ENCODE data around the gene TTC23.
A peak's percentile ranks its signal among the peaks of the same experiment; 100 is the strongest.

TTC23 gene

DNA sequence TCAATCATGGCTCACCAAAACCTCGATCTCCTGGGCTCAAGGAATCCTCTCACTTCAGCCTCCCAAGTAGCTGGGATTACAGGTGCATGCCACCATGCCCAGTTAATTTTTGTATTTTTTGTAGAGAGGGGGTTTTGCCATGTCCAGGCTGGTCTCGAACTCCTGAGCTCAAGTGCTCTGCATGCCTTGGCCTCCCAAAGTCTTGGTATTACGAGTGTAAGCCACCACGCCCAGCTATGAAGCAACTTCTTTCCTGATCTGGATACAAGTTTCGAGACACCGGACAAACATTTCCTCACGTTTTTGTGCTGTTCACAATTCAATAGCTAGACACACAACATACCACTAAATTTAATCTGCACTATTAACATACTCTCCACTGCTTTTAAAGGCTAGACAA, 147.9 kb downstream of the TTC23 start:
- DNase-seq (ENCODE audit: low read depth): no peak

GRCh38 chr15:99100245-99101173, 148.9 kb downstream of the TTC23 start:
- peak; percentile 24 for DNase-seq (ENCODE audit: low read depth)

DNA sequence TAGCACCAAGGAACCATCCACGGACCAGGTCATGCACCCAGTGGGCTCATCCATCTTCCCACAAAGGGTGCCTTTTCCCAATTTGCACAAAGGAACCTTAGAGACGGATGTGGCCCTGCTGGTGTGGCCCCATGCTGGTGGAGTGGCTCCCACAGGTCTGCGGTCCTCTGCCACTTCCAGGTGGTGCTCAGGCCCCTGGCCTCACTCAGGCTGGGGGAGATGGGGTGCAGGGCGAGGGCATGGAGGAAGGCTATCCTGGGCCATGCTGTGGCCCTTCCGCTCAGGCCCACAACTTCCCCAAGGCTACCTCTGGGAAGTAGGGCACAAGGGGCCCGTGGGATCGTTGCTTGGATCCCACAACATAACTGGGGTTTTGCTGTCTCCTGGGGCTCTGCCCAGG, 149.7 kb downstream of the TTC23 start:
- no peak for DNase-seq (ENCODE audit: low read depth)

DNA sequence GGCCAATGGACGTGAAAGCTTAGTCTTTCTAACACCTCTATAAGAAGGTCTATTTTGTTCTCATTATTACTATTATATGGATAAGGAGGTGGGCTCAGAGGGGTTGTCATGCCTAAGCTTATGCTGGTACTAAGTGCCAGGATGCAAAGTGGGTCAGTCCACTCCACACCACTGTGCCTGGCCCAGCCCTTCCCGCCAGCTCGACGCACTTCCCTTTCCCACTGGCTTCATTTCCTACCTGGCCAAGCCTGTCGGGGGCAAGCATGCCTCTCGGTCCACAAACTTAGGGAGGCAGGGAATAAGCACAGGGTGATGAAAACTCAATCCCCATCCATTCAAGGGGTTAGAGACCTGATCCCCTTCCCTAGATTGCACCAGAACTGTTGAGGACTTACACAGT, 150.4 kb downstream of the TTC23 start:
- no peak for DNase-seq (ENCODE audit: low read depth)

DNA sequence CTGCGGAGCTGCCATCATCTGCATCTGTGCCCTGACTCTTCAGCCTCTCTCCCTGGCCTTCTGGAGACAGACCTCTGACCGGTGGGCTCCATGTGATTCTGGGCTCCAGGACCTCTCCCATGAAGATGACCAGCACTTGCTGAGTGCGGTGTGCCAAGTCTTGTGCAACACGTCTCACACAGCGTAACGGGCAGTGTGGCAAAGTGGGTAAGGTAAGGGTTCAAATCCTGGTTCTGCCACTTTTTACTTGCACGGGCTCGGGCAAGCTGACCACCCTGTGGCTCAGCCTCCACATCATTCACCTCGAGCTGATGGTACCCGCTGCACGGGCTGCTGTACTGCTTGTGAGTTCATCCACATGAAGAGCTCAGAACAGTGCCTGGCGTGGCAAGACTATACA, 151.0 kb downstream of the TTC23 start:
- no peak for DNase-seq (ENCODE audit: low read depth)

GRCh38 chr15:99097441-99098410, 151.7 kb downstream of the TTC23 start:
- DNase-seq (ENCODE audit: low read depth): no peak

GRCh38 chr15:99096894-99097426, 152.4 kb downstream of the TTC23 start:
- no peak for DNase-seq (ENCODE audit: low read depth)

DNA sequence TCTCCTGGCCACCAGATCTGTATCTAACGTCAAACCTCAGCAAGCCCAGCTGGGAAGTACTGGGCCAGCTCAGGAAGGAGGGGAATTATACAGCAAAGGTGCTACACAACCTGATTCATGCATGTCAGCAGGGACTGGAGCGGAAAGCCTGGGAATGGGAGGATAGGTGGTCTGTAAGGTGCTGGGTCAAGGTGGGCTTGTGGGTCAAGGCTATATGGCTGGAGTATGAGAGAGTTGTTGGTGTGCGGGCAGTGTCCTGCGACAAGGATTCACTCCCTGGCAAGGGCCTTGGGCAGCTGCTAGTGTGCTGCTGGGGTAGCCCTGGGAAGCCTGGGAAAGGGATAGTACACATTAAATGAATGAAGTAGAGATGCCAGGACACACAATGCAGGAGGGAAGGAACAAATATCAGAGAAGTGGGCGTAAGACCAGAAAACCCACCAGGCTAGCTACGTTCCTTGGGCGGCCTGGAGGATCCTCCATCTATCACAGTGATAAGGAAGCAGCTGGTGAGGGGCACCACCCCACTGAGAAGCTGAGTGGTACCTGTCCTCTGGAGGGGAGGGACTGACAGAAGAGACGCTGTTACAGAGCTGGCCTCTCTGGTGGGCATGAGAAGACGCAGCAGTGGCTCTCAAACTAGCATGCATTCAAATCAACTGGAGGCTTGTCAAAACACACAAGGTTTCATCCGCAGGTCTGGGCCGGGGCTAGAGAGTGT, 153.0 kb downstream of the TTC23 start:
- no peak for DNase-seq (ENCODE audit: low read depth)

GRCh38 chr15:99095626-99096025, 153.8 kb downstream of the TTC23 start:
- no peak for DNase-seq (ENCODE audit: low read depth)

- DNase-seq (ENCODE audit: low read depth): no peak
These were observed 156.7 kb downstream of the TTC23 start for GRCh38 chr15:99092554-99093172.

GRCh38 chr15:99090938-99091337, 158.4 kb downstream of the TTC23 start:
- no peak for DNase-seq (ENCODE audit: low read depth)

DNA sequence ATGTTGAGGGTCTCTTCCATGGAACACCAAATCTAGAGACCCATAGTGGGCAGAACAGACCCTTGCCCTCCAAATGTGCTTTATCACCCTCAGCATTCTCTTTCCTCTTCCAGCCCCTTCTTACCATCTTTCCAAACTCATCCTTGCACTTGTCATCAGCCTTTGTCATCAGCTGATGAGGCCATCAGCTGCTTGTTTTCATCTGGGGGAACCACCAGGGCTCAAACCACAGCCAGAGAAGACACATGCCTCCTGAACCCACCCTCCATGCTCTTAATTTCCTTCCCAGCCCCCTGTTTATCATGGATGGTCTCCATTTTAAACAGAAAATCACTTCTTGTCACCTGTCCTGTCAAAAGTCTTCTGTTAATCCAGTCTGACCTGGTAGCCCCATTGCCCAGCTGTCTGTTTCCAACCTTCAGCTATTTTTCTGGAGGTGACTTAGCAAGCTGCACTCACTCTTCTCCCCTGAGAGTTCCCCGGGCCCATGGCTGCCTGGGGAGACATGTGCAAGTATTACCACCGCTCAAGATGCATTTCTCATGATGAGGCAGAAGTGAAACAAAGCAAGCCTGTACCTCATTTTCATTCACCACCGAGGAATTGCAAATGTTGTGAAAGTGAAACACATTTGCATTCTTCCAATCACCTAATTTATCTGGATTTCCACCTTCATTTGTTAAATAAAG, 159.2 kb downstream of the TTC23 start:
- no peak for DNase-seq (ENCODE audit: low read depth)

DNA sequence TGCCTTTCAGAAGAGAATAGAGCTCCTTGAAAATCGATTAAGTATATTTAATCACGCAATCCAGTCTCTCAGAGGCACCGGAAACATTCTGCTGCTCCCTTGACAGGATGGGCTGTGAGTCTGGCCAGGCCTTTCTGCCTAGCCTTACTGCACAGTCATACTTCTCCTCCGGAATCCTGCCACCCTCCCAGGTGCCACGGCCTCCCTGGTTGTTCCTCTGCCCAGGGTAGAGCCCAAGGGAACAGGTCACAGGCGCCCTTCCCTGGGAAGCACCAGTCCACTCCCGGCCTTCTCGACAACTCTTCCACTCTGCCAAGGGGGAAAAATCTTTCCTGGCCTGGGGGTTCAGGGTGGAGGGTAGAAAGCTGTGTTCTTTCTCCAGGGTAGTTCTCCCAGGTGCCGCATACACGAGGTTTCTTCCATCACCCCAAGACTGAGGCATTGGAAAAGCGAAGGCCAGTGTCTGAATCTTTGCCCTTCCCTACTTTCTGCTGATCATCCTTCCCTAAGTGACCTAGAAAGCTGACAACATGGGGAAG, 161.9 kb downstream of the TTC23 start:
- DNase-seq (ENCODE audit: low read depth): no peak

DNA sequence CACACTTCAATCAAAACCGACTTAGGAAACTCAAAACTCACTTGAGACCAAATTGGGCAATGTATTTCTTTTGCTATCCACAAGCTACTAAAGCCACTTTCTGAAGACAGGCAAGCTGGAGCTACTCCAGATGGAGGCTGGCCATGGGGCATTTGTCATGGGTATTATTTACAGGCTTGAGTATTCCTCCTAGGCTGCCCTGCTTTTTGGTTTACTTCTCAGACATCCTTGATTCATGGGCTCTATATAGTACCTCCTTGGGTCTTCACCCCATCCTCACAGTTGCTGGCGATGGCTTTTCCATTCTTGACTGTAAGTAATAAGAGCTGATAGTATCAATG, 163.1 kb downstream of the TTC23 start:
- DNase-seq (ENCODE audit: low read depth): no peak

Data from activated T-cell treated with anti-CD3 and anti-CD28 coated beads for 1 hour (primary cell).